ENCODE data around the gene SYVN1.

- TF ChIP-seq CTCF (IDR thresholded peaks at IDR 0.05), result no peak
- no peak for TF ChIP-seq POLR2A (IDR thresholded peaks at IDR 0.05)
Measured at GRCh38 chr11:65147352-65148075, 13.2 kb upstream of the SYVN1 start.
